ENCODE results near the gene CNTN5.

Gene CNTN5

DNA sequence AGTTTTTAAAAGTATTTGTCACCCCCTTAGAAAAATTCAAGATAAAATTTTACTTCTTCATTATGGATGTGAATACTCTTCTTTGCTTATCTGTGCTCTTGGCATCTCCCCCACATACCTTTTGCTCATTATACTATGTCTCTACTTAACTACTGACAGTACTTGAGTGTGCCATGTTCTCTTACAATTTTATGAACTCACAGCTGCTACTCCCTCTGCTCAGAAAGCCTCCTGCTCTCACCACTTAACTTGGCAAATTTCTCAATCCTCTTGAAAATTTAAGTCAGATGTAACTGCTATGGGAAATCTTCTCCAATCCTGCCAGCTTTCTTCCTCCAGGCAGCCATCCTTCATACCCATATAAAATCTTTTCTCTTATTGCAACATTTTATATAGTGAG lies 163.4 kb downstream of the CNTN5 start:
- no peak for ATAC-seq (replicated peaks; ENCODE audit: extremely low read depth, poor library complexity, severe bottlenecking)
- no peak overlapping the region for H3K27ac Mint-ChIP-seq (ENCODE audit: low read depth)
- DNase-seq (ENCODE audit: low spot score in 2 of 2): no peak
- no peaks in the 10 kb centered on the region for H3K27me3 Mint-ChIP-seq
- no peaks in the 10 kb centered on the region for H3K36me3 Mint-ChIP-seq (ENCODE audit: insufficient read depth)
- H3K4me3 Mint-ChIP-seq: no peak overlapping the region
- H3K4me1 Mint-ChIP-seq: no peaks in the 10 kb centered on the region
- H3K9me3 Mint-ChIP-seq: peaks cover 31% of the 10 kb centered on the region

DNA sequence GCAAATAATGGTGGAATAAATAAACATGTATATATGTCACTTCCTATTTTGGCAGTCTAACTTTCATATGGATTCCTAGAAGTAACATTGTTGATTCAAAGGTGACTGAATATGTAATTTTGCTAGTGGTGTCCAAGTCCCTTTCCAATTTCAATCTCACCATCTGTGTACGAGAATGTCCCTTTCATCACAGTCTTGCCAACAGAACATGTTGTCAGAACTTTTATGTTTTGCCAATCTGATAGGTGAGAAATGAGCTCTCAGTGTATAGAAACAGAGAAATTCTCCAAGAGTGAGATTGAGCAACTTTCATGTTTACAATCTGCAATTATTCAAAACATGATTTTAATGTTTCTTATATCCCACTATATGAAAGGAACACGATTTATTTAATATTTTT lies 167.5 kb downstream of the CNTN5 start:
- no peak for ATAC-seq (replicated peaks; ENCODE audit: extremely low read depth, poor library complexity, severe bottlenecking)
- Mint-ChIP-seq H3K9me3 (peaks cover 23% of the 10 kb centered on the region), H3K4me3 (no peak overlapping the region), H3K27me3 (no peaks in the 10 kb centered on the region), H3K4me1 (no peaks in the 10 kb centered on the region), H3K36me3 (ENCODE audit: insufficient read depth) (no peaks in the 10 kb centered on the region), H3K27ac (ENCODE audit: low read depth) (no peak overlapping the region)
- DNase-seq (ENCODE audit: low spot score in 2 of 2): no peak

DNA sequence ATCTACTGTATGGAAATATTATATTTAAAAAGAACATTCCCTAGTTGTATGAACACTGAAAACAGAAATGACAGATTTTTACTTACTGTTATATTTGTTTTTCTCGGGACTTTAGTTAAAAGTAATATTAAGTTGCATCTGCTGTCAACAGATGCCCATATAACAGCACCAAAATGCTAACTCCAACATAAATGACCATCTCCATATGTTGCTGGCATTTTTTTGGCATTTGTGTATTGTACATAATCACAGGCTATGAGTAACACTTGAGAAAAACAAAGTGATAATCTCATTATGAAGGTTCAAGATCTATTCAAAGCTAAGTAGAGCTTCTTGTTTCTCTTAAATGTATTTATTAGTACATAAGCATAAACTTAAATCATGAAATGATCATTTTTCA lies 172.0 kb downstream of the CNTN5 start:
- no peaks in the 10 kb centered on the region for H3K27me3 Mint-ChIP-seq
- ATAC-seq (replicated peaks; ENCODE audit: extremely low read depth, poor library complexity, severe bottlenecking) (no peak), DNase-seq (ENCODE audit: low spot score in 2 of 2) (no peak)
- H3K4me1 Mint-ChIP-seq: no peaks in the 10 kb centered on the region
- peaks cover 6% of the 10 kb centered on the region for H3K9me3 Mint-ChIP-seq
- no peak overlapping the region for H3K27ac Mint-ChIP-seq (ENCODE audit: low read depth)
- H3K4me3 Mint-ChIP-seq: no peak overlapping the region
- H3K36me3 Mint-ChIP-seq (ENCODE audit: insufficient read depth): no peaks in the 10 kb centered on the region

DNA sequence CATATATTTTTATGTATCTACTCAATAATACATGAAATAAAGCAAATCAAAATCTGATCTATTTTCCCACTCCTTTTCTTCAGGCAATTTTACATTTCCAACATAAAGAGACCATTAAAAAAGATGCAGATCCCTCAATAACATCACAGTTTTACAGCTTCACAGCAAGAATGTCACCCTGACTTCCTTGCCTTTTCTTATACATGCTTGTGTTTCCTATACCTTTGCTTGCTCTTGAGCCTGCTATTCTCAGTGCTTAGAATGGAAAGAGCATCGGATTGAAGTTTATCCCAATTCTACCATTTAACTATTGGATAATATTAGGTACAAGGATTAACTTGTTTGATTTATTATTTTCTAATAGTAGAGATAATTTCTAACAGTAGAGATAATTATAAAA lies 176.7 kb downstream of the CNTN5 start:
- no peak overlapping the region for H3K27ac Mint-ChIP-seq (ENCODE audit: low read depth)
- H3K27me3 Mint-ChIP-seq: no peaks in the 10 kb centered on the region
- DNase-seq (ENCODE audit: low spot score in 2 of 2) (no peak), ATAC-seq (replicated peaks; ENCODE audit: extremely low read depth, poor library complexity, severe bottlenecking) (no peak)
- peaks cover 12% of the 10 kb centered on the region for H3K9me3 Mint-ChIP-seq
- H3K36me3 Mint-ChIP-seq (ENCODE audit: insufficient read depth): no peaks in the 10 kb centered on the region
- H3K4me1 Mint-ChIP-seq: no peaks in the 10 kb centered on the region
- no peak overlapping the region for H3K4me3 Mint-ChIP-seq

DNA sequence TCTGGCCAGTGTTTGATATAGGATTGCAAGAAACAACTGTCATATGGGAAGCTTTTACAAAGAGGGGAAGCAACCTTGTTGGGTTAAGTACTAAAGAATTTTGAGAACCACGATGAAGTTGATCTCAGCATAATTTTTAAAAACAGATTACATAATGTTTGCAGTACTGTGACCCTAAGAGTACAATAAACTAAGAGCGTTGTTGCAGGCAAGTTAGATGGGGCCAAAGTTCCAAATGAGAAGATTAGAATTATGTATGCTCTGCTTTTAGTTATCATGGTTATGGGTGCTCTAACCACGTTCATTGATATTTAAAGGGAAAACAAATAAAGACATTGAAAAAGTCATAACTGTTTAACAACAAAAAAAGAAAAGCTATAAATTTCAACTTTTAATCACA lies 177.5 kb downstream of the CNTN5 start:
- Mint-ChIP-seq H3K27me3 (no peaks in the 10 kb centered on the region), H3K9me3 (peaks cover 12% of the 10 kb centered on the region), H3K4me1 (no peaks in the 10 kb centered on the region), H3K27ac (ENCODE audit: low read depth) (no peak overlapping the region), H3K4me3 (no peak overlapping the region), H3K36me3 (ENCODE audit: insufficient read depth) (no peaks in the 10 kb centered on the region)
- no peak for ATAC-seq (replicated peaks; ENCODE audit: extremely low read depth, poor library complexity, severe bottlenecking)
- DNase-seq (ENCODE audit: low spot score in 2 of 2): no peak

DNA sequence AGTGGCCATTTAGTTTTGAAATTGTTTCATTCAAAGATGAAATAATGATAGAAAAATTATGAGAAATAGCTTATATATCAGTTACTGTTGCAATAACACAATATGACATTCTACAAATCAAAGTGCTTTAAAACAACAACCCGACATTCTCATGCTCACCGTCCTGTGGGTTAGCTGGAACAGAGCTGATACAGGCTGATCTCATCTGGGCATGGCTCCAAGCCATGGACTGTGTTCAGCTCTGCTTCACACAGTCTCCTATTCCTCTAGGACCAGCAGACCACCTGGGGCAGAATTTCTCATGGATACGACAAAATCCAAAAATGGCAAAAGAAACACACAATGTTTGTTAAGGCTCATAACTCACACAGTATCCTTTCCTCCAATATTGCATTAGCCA lies 178.6 kb downstream of the CNTN5 start:
- no peak overlapping the region for H3K4me3 Mint-ChIP-seq
- no peaks in the 10 kb centered on the region for H3K4me1 Mint-ChIP-seq
- DNase-seq (ENCODE audit: low spot score in 2 of 2) (no peak), ATAC-seq (replicated peaks; ENCODE audit: extremely low read depth, poor library complexity, severe bottlenecking) (no peak)
- H3K9me3 Mint-ChIP-seq: peaks cover 12% of the 10 kb centered on the region
- no peak overlapping the region for H3K27ac Mint-ChIP-seq (ENCODE audit: low read depth)
- no peaks in the 10 kb centered on the region for H3K36me3 Mint-ChIP-seq (ENCODE audit: insufficient read depth)
- H3K27me3 Mint-ChIP-seq: no peaks in the 10 kb centered on the region

DNA sequence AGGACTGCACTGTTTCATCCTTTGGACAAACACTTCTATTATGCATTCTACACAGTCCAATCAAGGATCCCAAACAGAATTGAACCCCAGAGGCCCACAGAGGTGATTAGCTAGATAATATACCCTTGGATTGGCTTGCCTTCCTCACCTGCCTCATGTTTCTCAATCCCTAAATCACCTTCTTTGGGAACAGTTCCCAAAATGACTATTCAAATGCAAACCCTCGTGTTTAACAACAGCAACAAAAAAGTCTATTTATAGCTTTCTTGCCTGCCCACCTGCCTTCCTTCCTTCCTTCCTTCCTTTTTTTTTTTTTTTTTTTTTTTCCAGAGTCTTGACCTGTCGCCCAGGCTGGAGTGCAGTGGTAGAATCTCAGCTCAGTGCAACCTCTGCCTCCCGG lies 180.0 kb downstream of the CNTN5 start:
- H3K4me1 Mint-ChIP-seq: no peaks in the 10 kb centered on the region
- DNase-seq (ENCODE audit: low spot score in 2 of 2): no peak
- H3K27ac Mint-ChIP-seq (ENCODE audit: low read depth): no peak overlapping the region
- H3K27me3 Mint-ChIP-seq: no peaks in the 10 kb centered on the region
- H3K36me3 Mint-ChIP-seq (ENCODE audit: insufficient read depth): no peaks in the 10 kb centered on the region
- peaks cover 12% of the 10 kb centered on the region for H3K9me3 Mint-ChIP-seq
- H3K4me3 Mint-ChIP-seq: no peak overlapping the region
- ATAC-seq (replicated peaks; ENCODE audit: extremely low read depth, poor library complexity, severe bottlenecking): no peak

DNA sequence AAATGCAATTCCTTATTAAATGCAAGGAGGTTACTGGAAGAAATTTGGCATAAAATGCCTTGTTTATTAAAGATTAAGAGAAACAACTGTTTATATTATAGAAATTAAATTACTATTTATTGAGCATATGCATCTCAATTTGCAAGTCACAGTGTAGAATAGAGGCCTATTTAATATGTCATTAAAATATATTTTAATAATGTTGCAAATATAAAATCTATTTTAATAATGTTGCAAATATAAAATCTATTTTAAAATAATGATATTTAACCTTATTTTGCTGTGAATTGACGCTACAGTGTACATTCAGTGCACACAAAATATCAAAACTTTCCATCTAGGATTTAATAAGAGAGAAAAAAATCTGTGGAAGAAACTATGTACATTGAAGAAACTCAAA lies 188.1 kb downstream of the CNTN5 start:
- Mint-ChIP-seq H3K4me3 (no peak overlapping the region), H3K4me1 (no peaks in the 10 kb centered on the region), H3K9me3 (peaks cover 10% of the 10 kb centered on the region), H3K27me3 (no peaks in the 10 kb centered on the region), H3K36me3 (ENCODE audit: insufficient read depth) (no peaks in the 10 kb centered on the region), H3K27ac (ENCODE audit: low read depth) (no peak overlapping the region)
- ATAC-seq (replicated peaks; ENCODE audit: extremely low read depth, poor library complexity, severe bottlenecking) (no peak), DNase-seq (ENCODE audit: low spot score in 2 of 2) (no peak)

DNA sequence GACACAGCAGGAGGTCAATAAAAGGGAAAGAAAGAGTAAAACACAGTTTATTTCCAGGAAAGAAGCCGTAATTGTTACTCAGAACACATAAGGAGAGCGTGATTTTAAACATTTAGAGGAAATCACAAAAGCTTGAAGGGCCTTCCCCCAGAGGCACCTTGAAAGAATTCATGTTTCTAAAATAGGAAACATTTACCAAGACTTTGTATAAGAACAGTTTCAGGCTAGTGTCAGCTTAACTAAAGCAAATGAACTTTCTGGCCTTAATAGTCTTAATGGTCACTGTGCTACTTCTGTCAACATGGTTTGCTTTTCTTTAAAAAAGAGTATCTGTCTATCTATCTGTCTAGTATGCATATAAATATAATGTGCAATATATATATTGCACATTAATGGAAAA lies 208.8 kb downstream of the CNTN5 start:
- ATAC-seq (replicated peaks; ENCODE audit: extremely low read depth, poor library complexity, severe bottlenecking) (no peak), DNase-seq (ENCODE audit: low spot score in 2 of 2) (no peak)
- H3K36me3 Mint-ChIP-seq (ENCODE audit: insufficient read depth): no peaks in the 10 kb centered on the region
- H3K27me3 Mint-ChIP-seq: no peaks in the 10 kb centered on the region
- H3K9me3 Mint-ChIP-seq: peaks cover 30% of the 10 kb centered on the region
- H3K4me1 Mint-ChIP-seq: no peaks in the 10 kb centered on the region
- no peak overlapping the region for H3K4me3 Mint-ChIP-seq
- no peak overlapping the region for H3K27ac Mint-ChIP-seq (ENCODE audit: low read depth)

DNA sequence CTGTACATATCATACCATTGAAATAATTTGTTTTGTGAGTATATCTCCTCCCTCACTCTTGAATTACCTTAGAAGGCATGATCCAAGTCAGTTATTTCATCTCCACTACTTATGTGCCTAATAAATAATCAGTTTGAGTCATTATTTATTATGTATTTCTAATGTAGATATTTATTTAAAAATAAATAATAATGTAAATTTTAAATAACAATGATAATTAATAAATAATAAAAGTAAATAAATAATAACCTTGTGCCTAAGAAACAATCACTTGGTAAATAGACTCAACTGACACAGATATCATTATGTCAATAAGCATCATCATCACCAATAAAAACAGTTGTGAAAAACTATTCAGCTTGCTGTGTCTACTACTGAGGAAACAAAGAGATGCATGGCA lies 213.8 kb downstream of the CNTN5 start:
- DNase-seq (ENCODE audit: low spot score in 2 of 2): no peak
- Mint-ChIP-seq H3K4me1 (no peaks in the 10 kb centered on the region), H3K27ac (ENCODE audit: low read depth) (no peak overlapping the region), H3K36me3 (ENCODE audit: insufficient read depth) (no peaks in the 10 kb centered on the region), H3K4me3 (no peak overlapping the region), H3K27me3 (no peaks in the 10 kb centered on the region), H3K9me3 (peaks cover 12% of the 10 kb centered on the region)
- ATAC-seq (replicated peaks; ENCODE audit: extremely low read depth, poor library complexity, severe bottlenecking): no peak

DNA sequence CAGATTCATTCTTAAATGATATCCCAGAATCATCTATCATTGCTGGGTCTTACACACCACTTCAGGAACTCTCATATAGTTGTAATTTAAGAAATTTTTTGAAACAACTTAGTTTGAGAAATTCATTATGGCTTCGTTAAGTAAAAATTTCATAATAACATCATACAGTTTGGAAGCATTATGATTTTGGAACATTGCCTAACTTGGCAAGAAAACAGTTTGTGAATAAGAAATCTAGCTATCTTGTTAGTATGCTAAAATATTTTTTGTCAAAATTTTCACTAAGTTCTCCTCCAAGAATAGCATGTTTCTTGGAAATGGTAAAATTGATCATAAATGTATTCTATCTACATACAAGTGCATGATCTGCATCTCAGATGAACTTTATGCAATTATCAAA lies 217.7 kb downstream of the CNTN5 start:
- DNase-seq (ENCODE audit: low spot score in 2 of 2) (no peak), ATAC-seq (replicated peaks; ENCODE audit: extremely low read depth, poor library complexity, severe bottlenecking) (no peak)
- Mint-ChIP-seq H3K4me1 (no peaks in the 10 kb centered on the region), H3K9me3 (peaks cover 14% of the 10 kb centered on the region), H3K27ac (ENCODE audit: low read depth) (no peak overlapping the region), H3K4me3 (no peak overlapping the region), H3K36me3 (ENCODE audit: insufficient read depth) (no peaks in the 10 kb centered on the region), H3K27me3 (no peaks in the 10 kb centered on the region)

DNA sequence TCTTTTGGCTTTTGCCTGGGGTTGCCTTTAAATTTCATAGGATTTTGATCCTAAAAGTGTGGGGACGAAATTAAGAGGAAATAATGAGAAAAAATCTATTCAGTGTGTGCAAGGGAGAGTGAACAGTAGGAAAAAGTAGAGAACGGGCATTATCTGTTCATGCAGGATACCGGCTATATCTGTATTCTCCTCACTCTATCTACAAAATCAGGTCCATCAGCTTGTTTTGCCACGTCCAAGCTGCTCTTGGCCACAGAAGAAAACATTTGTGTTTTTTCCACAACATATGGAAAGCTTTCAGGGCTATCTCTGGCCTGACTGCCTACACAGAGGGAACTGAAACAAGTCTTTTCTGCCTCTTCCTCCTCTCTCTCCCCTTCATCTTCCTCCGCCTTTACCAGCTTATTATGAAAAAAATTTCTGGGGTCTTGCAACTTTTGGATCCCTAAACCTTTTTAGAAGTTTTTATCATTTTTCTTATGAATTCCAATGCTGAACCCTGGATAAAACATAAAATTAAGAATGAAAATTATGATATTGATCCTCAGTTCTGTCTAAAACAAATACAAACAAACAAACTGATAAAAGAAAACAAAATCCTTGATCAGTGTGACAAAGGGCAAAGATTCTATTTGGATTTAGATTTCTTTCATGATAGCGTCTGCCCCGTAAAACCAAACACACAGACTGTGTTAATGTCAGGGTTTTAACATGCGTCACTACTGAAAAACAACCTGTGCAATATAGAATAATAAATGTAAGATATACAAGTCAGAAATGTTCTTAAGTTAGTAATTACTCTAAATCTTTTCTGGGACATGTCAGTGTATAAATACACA lies 219.7 kb downstream of the CNTN5 start:
- H3K4me1 Mint-ChIP-seq: no peaks in the 10 kb centered on the region

DNA sequence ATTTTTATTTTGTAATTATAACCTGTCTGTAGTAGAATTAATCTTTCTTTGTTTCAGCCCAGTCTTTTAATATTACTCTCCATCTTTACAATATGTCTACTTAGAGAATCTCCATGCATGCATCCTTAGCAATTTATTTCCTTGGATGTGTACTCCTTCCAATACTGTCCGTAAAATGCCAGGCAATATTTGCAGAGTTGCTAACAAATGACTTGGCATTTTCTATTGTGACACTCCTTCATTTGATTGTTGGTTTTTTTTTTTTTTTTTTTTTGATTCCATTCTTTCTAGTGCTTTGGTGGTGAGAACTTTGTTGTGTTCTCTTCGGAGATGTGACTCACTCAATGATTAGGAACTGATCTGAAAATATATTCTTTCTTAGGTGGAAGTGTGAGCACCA lies 220.3 kb downstream of the CNTN5 start:
- no peaks in the 10 kb centered on the region for H3K4me1 Mint-ChIP-seq
- ATAC-seq (replicated peaks; ENCODE audit: extremely low read depth, poor library complexity, severe bottlenecking): no peak
- no peak overlapping the region for H3K4me3 Mint-ChIP-seq
- H3K9me3 Mint-ChIP-seq: peaks cover 7% of the 10 kb centered on the region
- H3K36me3 Mint-ChIP-seq (ENCODE audit: insufficient read depth): no peaks in the 10 kb centered on the region
- H3K27me3 Mint-ChIP-seq: no peaks in the 10 kb centered on the region
- no peak for DNase-seq (ENCODE audit: low spot score in 2 of 2)
- no peak overlapping the region for H3K27ac Mint-ChIP-seq (ENCODE audit: low read depth)

More for the DNA sequence above, 219.7 kb downstream of the CNTN5 start:
- no peak for ATAC-seq (replicated peaks; ENCODE audit: extremely low read depth, poor library complexity, severe bottlenecking)
- no peak overlapping the region for H3K4me3 Mint-ChIP-seq
- no peaks in the 10 kb centered on the region for H3K27me3 Mint-ChIP-seq
- DNase-seq (ENCODE audit: low spot score in 2 of 2): no peak
- H3K9me3 Mint-ChIP-seq: peaks cover 7% of the 10 kb centered on the region
- H3K27ac Mint-ChIP-seq (ENCODE audit: low read depth): no peak overlapping the region
- no peaks in the 10 kb centered on the region for H3K36me3 Mint-ChIP-seq (ENCODE audit: insufficient read depth)

Measured in central memory CD8-positive, alpha-beta T cell (primary cell).